PC-3 (cell line): ENCODE measurements around the gene GLI3. TPM values are rescaled to one million over a fixed set of nuclear protein-coding genes. Genes with fewer than 3 reads are reported as not detected.

Source experiments
- ATAC-seq: fragments of 200-7000 bp; cut with Tn5 transposase; 2 replicates; pipeline ENCODE4 v1.9.1; 2020; ENCODE audit warnings: mild to moderate bottlenecking, moderate library complexity
- BruUV-seq: library from RNA; stranded (reverse); fragments of 400-500 nt; replicated peaks from 2 replicates; lab custom pipeline; 2021; lab: Mats Ljungman, UMichigan
- CTCF ChIA-PET: fragments of 300-600 bp; sonication (Branson Sonifier 250); formaldehyde crosslinking; loops from one replicate; lab custom pipeline; 2022; ENCODE audit warnings: antibody characterized with exemption; lab: Charles Lee
- POLR2A ChIA-PET: fragments of 300-600 bp; sonication (Branson Sonifier 250); formaldehyde crosslinking; loops from one replicate; lab custom pipeline; 2022; ENCODE audit warnings: antibody characterized with exemption; ENCODE audit not compliant: unreplicated experiment; lab: Charles Lee
- DNase-seq: peaks from one replicate; pipeline ENCODE4 v3.0.0-alpha.2; 2015
- H2AFZ ChIP-seq: fragments of 300-600 bp; sonication (generic); 2 replicates; pipeline ENCODE4 v1.6.0; 2016; ENCODE audit warnings: antibody characterized with exemption, low read length
- H3F3A ChIP-seq: fragments of 300-600 bp; sonication (generic); one replicate; pipeline ENCODE4 v1.6.0; 2017; ENCODE audit warnings: antibody characterized with exemption, low read length, control low read depth, mild to moderate bottlenecking; ENCODE audit not compliant: unreplicated experiment
- H3K27ac ChIP-seq: fragments of 300-600 bp; sonication (generic); 2 replicates; pipeline ENCODE4 v1.5.1; 2016; ENCODE audit warnings: mild to moderate bottlenecking, low read length
- H3K27me3 ChIP-seq: fragments of 300-600 bp; sonication (generic); 2 replicates; pipeline ENCODE4 v1.6.1; 2016; ENCODE audit warnings: low read length, mixed read lengths
- H3K36me3 ChIP-seq: fragments of 300-600 bp; sonication (generic); 2 replicates; pipeline ENCODE4 v1.6.1; 2016; ENCODE audit warnings: low read depth, mixed run types, low read length, mixed read lengths
- H3K4me1 ChIP-seq: fragments of 300-600 bp; sonication (generic); 2 replicates; pipeline ENCODE4 v1.5.1; 2016; ENCODE audit warnings: low read length; ENCODE audit not compliant: insufficient read depth
- H3K4me2 ChIP-seq: fragments of 300-600 bp; sonication (generic); 2 replicates; pipeline ENCODE4 v1.6.0; 2016; ENCODE audit warnings: low read length
- H3K4me3 ChIP-seq: fragments of 300-600 bp; sonication (generic); 2 replicates; pipeline ENCODE4 v1.5.1; 2016; ENCODE audit warnings: mild to moderate bottlenecking, low read length, mixed read lengths
- H3K79me2 ChIP-seq: fragments of 300-600 bp; sonication (generic); 2 replicates; pipeline ENCODE4 v1.6.1; 2017; ENCODE audit warnings: low read length, mixed read lengths
- H3K9ac ChIP-seq: fragments of 300-600 bp; sonication (generic); 2 replicates; pipeline ENCODE4 v1.6.0; 2016; ENCODE audit warnings: mild to moderate bottlenecking, low read length
- H3K9me2 ChIP-seq: fragments of 300-600 bp; sonication (generic); replicated peaks from 2 replicates; pipeline ENCODE4 v1.6.1; 2016; ENCODE audit warnings: mixed run types, low read length, mixed read lengths
- H3K9me3 ChIP-seq: fragments of 300-600 bp; sonication (generic); 2 replicates; pipeline ENCODE4 v1.6.1; 2016; ENCODE audit warnings: low read length, mixed read lengths
- H4K20me1 ChIP-seq: fragments of 300-600 bp; sonication (generic); 2 replicates; pipeline ENCODE4 v1.6.1; 2016; ENCODE audit warnings: low read length, mixed read lengths
- EZH2 ChIP-seq: fragments of 300-600 bp; sonication (generic); IDR thresholded peaks from one replicate; pipeline ENCODE4 v1.6.1; 2017; ENCODE audit warnings: antibody characterized with exemption, mild to moderate bottlenecking, low read length; ENCODE audit not compliant: unreplicated experiment
- EZH2phosphoT487 ChIP-seq: fragments of 300-600 bp; sonication (generic); IDR thresholded peaks from 2 replicates; pipeline ENCODE4 v1.6.1; 2018; ENCODE audit warnings: mild to moderate bottlenecking, antibody characterized with exemption, low read length, borderline replicate concordance
- intact Hi-C: fragments of 100-400 bp; cut with micrococcal nuclease; formaldehyde crosslinking; loops from 2 replicates; pipeline ENCODE4 v1.9.0; 2023
- total RNA-seq: library from RNA; depleted of rRNA; stranded (reverse); fragments of >200 nt; gene quantifications from 2 replicates; pipeline ENCODE4 v1.2.3, GENCODE V29; 2014
- TF ChIP-seq, protein P1 (sequence below): fragments of 300-600 bp; sonication (generic); conservative IDR thresholded peaks from 2 replicates; pipeline ENCODE4 v1.5.1; 2017; ENCODE audit warnings: antibody characterized with exemption, low read depth, mild to moderate bottlenecking, low read length

The GLI3 gene
- total RNA-seq, 1 experiment from 2014 or later, result 3.5 TPM

- Histone ChIP-seq H3K9me2 (no peaks in the 10 kb centered on the region), H3K27me3 (no peaks in the 10 kb centered on the region), H3K36me3 (no peaks in the 10 kb centered on the region), H3K79me2 (no peaks in the 10 kb centered on the region), H3K9ac (peak overlapping the region; percentile 45), H4K20me1 (no peaks in the 10 kb centered on the region), H3K9me3 (no peaks in the 10 kb centered on the region), H3K27ac (peak overlapping the region; percentile 85), H3K4me2 (peak overlapping the region; percentile 84), H3K4me3 (peak overlapping the region; percentile 60), H3K4me1 (peaks cover 75% of the 10 kb centered on the region), H3F3A (peaks cover 16% of the 10 kb centered on the region), H2AFZ (peak overlapping the region; percentile 32; the same call in 1 of the 2 replicates)
- ChIA-PET POLR2A (no interaction called here), CTCF (interaction anchor here (1.0 to 1.2 kb wide), 3 partner anchors 18 to 56 kb away, joined by 3 to 5 read pairs (median 5); no protein-coding TSS in a partner anchor)
- TF ChIP-seq, protein P1, sequence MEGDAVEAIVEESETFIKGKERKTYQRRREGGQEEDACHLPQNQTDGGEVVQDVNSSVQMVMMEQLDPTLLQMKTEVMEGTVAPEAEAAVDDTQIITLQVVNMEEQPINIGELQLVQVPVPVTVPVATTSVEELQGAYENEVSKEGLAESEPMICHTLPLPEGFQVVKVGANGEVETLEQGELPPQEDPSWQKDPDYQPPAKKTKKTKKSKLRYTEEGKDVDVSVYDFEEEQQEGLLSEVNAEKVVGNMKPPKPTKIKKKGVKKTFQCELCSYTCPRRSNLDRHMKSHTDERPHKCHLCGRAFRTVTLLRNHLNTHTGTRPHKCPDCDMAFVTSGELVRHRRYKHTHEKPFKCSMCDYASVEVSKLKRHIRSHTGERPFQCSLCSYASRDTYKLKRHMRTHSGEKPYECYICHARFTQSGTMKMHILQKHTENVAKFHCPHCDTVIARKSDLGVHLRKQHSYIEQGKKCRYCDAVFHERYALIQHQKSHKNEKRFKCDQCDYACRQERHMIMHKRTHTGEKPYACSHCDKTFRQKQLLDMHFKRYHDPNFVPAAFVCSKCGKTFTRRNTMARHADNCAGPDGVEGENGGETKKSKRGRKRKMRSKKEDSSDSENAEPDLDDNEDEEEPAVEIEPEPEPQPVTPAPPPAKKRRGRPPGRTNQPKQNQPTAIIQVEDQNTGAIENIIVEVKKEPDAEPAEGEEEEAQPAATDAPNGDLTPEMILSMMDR, result no peak
- TF ChIP-seq EZH2phosphoT487 (no peak), EZH2 (no peak)
- intact Hi-C loops, result loop anchor here (10.0 kb wide), 1 partner anchor 108 kb away; no protein-coding TSS in a partner anchor
- ATAC-seq (peak; percentile 72), DNase-seq (peak; percentile 95)
- BruUV-seq, result no TSS peak
Measured at GRCh38 chr7:41996381-41997035, 240.5 kb downstream of the GLI3 start.

DNA sequence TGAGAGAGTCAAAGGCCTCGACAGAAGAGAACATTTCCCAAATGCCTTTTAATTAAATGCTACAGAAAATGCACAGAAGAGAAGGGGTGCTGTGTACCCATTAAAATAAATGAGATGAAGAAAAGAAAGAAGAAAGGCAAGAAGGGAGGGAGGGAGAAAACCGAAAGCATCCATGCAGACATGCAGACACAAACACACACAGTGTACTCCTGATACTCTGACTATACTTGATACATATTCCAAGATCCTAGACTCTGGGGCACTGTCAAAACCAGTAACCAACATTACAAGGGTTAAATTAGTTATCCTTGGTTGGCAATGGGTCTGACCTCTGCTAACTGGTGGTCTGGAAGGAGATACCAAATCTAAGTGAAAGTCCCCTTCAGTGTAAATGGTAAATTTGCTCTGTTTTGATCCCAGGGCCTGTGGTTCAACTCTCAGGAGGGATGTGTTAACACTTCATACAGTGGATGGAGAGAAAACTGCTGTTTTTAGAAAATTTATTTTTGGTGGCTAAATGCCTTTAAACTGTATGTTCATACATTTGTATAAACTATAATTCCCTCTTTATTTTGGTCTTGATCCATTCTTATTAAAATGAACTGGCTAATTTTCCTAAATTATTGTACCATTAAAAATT is 241.3 kb downstream of the GLI3 start:
- H3K9me3 ChIP-seq, result no peaks in the 10 kb centered on the region
- no peaks in the 10 kb centered on the region for H4K20me1 ChIP-seq
- POLR2A ChIA-PET, result no interaction called here
- no TSS peak for BruUV-seq
- no peaks in the 10 kb centered on the region for H3K9me2 ChIP-seq
- peaks cover 80% of the 10 kb centered on the region for H3K4me1 ChIP-seq
- CTCF ChIA-PET, result interaction anchor here (1.0 to 1.2 kb wide), 3 partner anchors 18 to 55 kb away, joined by 3 to 5 read pairs (median 5); no protein-coding TSS in a partner anchor
- ATAC-seq (no peak), DNase-seq (no peak)
- intact Hi-C loops, result loop anchor here (10.0 kb wide), 1 partner anchor 109 kb away; no protein-coding TSS in a partner anchor
- peak overlapping the region; percentile 84 for H3K4me2 ChIP-seq
- H2AFZ ChIP-seq, result no peak overlapping the region
- H3K9ac ChIP-seq, result no peak overlapping the region
- no peaks in the 10 kb centered on the region for H3K79me2 ChIP-seq
- H3K27ac ChIP-seq, result peak overlapping the region; percentile 85
- TF ChIP-seq EZH2phosphoT487, result no peak
- TF ChIP-seq, protein P1, result no peak
- no peak for TF ChIP-seq EZH2
- H3K4me3 ChIP-seq, result no peak overlapping the region
- H3F3A ChIP-seq, result peaks cover 16% of the 10 kb centered on the region
- no peaks in the 10 kb centered on the region for H3K36me3 ChIP-seq
- H3K27me3 ChIP-seq, result no peaks in the 10 kb centered on the region
